ENCODE results near the gene GPR137. TPM values are rescaled to one million over a fixed set of nuclear protein-coding genes. Genes with fewer than 3 reads are reported as not detected.

GPR137 gene
- total and polyA plus RNA-seq, 7 donors, result 12.2 to 35.0 (median 17.4) TPM

DNA sequence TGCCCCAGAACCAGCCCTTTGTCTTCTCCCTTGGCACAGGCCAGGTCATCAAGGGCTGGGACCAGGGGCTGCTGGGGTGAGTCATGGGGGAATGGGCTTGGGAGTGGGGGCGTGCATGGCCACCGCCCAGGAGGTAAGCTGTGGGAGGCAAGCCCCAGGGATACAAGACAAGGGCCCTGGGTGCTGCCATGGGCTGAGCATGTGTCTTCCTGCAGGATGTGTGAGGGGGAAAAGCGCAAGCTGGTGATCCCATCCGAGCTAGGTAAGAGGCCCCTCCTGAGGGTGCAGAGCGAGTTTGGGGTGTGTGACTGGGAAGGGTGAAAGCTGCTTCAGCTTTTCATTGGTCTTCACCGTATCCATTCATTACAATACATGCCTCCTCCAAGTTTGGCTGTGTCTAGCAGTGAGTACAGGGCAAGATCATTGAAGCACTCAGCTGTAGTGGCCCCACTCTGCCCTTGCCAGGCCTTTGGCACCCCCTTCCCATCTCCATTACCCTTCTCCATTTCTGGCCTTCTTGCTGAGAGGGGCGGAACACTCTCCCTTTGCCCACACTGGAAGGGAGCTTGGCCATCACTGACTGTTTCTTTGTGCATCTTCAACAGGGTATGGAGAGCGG lies 42.3 kb upstream of the GPR137 start:
- H3K27ac ChIP-seq, result peak overlapping the region in 3 of 4 donors; percentile 93 to 99 (median 96)
- H3K9me3 ChIP-seq, result no peaks in the 10 kb centered on the region
- H3K4me1 ChIP-seq, result peaks cover 0 to 67% (median 44%) of the 10 kb centered on the region in 4 donors
- WGBS, 2 donors, result 70 to 85% methylated on average over 8 of the region's 8 CpGs
- DNase-seq, result no peak
- peaks cover 0 to 21% (median 4%) of the 10 kb centered on the region in 4 donors for H3K36me3 ChIP-seq
- H3K4me3 ChIP-seq, result no peak overlapping the region
- H3K27me3 ChIP-seq, result no peaks in the 10 kb centered on the region
- no peak for TF ChIP-seq POLR2AphosphoS5 (IDR thresholded peaks at IDR 0.05)
- no peak for TF ChIP-seq POLR2A (IDR thresholded peaks at IDR 0.05)
- TF ChIP-seq EP300 (IDR thresholded peaks at IDR 0.05), result no peak
- TF ChIP-seq, protein P1, sequence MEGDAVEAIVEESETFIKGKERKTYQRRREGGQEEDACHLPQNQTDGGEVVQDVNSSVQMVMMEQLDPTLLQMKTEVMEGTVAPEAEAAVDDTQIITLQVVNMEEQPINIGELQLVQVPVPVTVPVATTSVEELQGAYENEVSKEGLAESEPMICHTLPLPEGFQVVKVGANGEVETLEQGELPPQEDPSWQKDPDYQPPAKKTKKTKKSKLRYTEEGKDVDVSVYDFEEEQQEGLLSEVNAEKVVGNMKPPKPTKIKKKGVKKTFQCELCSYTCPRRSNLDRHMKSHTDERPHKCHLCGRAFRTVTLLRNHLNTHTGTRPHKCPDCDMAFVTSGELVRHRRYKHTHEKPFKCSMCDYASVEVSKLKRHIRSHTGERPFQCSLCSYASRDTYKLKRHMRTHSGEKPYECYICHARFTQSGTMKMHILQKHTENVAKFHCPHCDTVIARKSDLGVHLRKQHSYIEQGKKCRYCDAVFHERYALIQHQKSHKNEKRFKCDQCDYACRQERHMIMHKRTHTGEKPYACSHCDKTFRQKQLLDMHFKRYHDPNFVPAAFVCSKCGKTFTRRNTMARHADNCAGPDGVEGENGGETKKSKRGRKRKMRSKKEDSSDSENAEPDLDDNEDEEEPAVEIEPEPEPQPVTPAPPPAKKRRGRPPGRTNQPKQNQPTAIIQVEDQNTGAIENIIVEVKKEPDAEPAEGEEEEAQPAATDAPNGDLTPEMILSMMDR (IDR thresholded peaks at IDR 0.05), result no peak
- intact Hi-C loops (cut with DNase I), result no loop called here

DNA sequence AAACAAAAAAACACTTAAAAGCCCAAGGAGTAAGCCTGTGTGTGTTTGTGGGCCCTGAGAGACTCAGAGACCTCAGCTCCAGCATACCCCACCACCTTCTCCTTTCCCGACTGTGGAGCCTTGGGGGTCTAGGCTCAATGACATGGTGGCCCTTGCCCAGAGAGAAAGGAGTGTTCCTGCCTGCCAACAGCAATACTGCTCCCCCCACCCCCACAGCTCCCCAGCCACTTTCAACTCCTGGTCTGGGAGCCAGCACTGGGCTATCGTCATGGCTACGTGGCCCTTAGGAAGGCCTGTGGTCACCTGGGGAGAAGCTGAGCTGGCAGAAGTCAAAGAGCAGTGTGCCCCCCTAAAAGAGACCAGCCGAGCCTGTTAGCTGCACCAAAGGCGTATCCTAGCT lies 41.5 kb upstream of the GPR137 start:
- no peak for DNase-seq
- Histone ChIP-seq H3K36me3 (peaks cover 0 to 13% (median 4%) of the 10 kb centered on the region in 4 donors), H3K4me3 (no peak overlapping the region), H3K27ac (peak overlapping the region in 1 of 4 donors; percentile 96), H3K9me3 (no peaks in the 10 kb centered on the region), H3K4me1 (peaks cover 0 to 67% (median 44%) of the 10 kb centered on the region in 4 donors), H3K27me3 (no peaks in the 10 kb centered on the region)
- TF ChIP-seq EP300 (IDR thresholded peaks at IDR 0.05) (no peak), POLR2AphosphoS5 (IDR thresholded peaks at IDR 0.05) (no peak), POLR2A (IDR thresholded peaks at IDR 0.05) (no peak)
- TF ChIP-seq, protein P1 (IDR thresholded peaks at IDR 0.05), result no peak
- intact Hi-C loops (cut with DNase I), result no loop called here
- WGBS, 2 donors, result 48 to 65% methylated on average over 5 of the region's 5 CpGs

DNA sequence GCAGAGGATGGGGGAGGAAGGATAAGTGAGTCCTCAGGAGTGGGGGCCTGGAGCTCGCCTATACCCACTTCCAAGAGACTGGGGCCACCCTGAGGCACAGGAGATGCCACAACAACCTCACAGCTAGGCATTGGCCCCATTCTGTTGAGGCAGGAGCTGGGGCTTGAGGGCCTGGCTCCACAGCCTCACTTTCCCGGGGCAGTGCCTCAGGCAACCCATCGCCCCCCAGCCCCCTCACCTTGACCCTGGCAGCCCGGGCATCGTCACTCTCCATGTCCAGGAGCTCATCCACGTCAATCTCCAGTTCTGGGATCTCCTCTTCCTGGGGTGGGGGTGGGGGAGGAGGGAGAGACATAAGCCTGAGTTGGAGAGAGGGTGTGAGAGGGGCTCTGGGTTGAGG lies 40.7 kb upstream of the GPR137 start:
- H3K4me1 ChIP-seq, result peaks cover 0 to 63% (median 42%) of the 10 kb centered on the region in 4 donors
- no peak for DNase-seq
- no peaks in the 10 kb centered on the region for H3K9me3 ChIP-seq
- H3K27ac ChIP-seq, result peak overlapping the region; percentile 83 to 96 (median 90)
- 15 to 50% methylated on average over 6 of the region's 6 CpGs for WGBS, 2 donors
- intact Hi-C loops (cut with DNase I), result loop anchor here (5.0 kb wide), 1 partner anchor 57 kb away; the partner anchor contains the start of gene CATSPERZ
- no peak for TF ChIP-seq POLR2A (IDR thresholded peaks at IDR 0.05)
- TF ChIP-seq, protein P1 (IDR thresholded peaks at IDR 0.05), result no peak
- no peaks in the 10 kb centered on the region for H3K27me3 ChIP-seq
- peak overlapping the region; percentile 53 to 64 (median 56) for H3K4me3 ChIP-seq
- H3K36me3 ChIP-seq, result peaks cover 0 to 9% (median 4%) of the 10 kb centered on the region in 4 donors

DNA sequence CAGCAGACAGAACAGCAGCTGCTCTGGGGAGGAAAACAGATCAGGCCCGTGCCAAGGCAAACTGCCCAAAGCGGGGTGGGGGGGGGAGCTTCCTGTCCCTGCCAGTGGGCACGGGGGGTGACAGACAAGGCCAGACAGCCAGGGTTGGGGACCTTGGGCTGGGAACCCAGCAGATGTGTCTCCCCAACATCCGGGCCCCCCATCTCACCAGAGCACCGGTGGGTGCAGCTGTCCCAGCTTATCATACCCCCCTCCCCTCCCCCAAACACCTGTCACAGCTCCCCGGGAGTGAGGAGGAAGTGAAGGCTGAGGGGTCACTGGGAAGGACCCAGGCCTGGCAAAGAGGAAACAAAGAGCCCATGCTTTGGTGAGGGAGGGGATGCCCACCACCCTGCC lies 40.2 kb upstream of the GPR137 start:
- DNase-seq, result peak; percentile 84
- TF ChIP-seq POLR2AphosphoS5 (IDR thresholded peaks at IDR 0.05) (no peak), POLR2A (IDR thresholded peaks at IDR 0.05) (no peak), EP300 (IDR thresholded peaks at IDR 0.05) (no peak)
- TF ChIP-seq, protein P1 (IDR thresholded peaks at IDR 0.05), result no peak
- intact Hi-C loops (cut with DNase I), result loop anchor here (5.0 kb wide), 1 partner anchor 57 kb away; the partner anchor contains the start of gene CATSPERZ
- Histone ChIP-seq H3K9me3 (no peaks in the 10 kb centered on the region), H3K27ac (peak overlapping the region; percentile 83 to 96 (median 90)), H3K4me1 (peaks cover 0 to 62% (median 38%) of the 10 kb centered on the region in 4 donors), H3K4me3 (peak overlapping the region; percentile 53 to 64 (median 56)), H3K36me3 (peaks cover 0 to 9% (median 4%) of the 10 kb centered on the region in 4 donors), H3K27me3 (no peaks in the 10 kb centered on the region)
- WGBS, 2 donors, result 1 to 2% methylated on average over 6 of the region's 6 CpGs
